Right cardiac atrium (tissue), 5 donors: ENCODE data around the gene TSPAN9. TPM values are rescaled to one million over a fixed set of nuclear protein-coding genes. Genes with fewer than 3 reads are reported as not detected.
A peak's percentile ranks its signal among the peaks of the same experiment; 100 is the strongest.

ENCODE experiments used
- ATAC-seq, 2 donors: fragments of 200-7000 bp; cut with Tn5 transposase; one replicate each; pipeline versions ENCODE4 v1.8.0 to v1.9.1; 2020; ENCODE audit warnings: moderate library complexity in 2 of 2, mild to moderate bottlenecking in 1 of 2
- DNase-seq, 3 donors: peaks; one replicate each; pipeline ENCODE4 v3.0.0-alpha.2; 2020
- H3K27ac ChIP-seq: one replicate; pipeline ENCODE4 v1.5.1; 2013; ENCODE audit warnings: mild to moderate bottlenecking, low read length, control low read depth, moderate library complexity
- H3K27me3 ChIP-seq: one replicate; pipeline ENCODE4 v1.6.1; 2013; ENCODE audit not compliant: control insufficient read depth, insufficient read depth
- H3K4me1 ChIP-seq: one replicate; pipeline ENCODE4 v1.6.1; 2013; ENCODE audit warnings: low read length; ENCODE audit not compliant: control insufficient read depth, insufficient read depth
- H3K4me3 ChIP-seq: one replicate; pipeline ENCODE4 v1.5.1; 2013; ENCODE audit warnings: low read length, control low read depth
- H3K9me3 ChIP-seq: one replicate; pipeline ENCODE4 v1.6.1; 2013; ENCODE audit warnings: low read length; ENCODE audit not compliant: control insufficient read depth
- WGBS: extraction: QIAGEN DNeasy Blood & Tissue Kit; methylation state at CpG from one replicate; pipeline ENCODE4 v1.1.7; 2013; 5-methylcytosine and 5-hydroxymethylcytosine counted together
- intact Hi-C, 4 donors: fragments of 100-400 bp; cut with DNase I; formaldehyde crosslinking; loops; one replicate each; pipeline versions ENCODE4 v1.11.0 to v1.14.0; 2022 to 2023
- polyA plus RNA-seq: library from polyadenylated mRNA; stranded (reverse); fragments of 200-250 nt; gene quantifications from one replicate; pipeline ENCODE4 v1.2.3, GENCODE V29; 2013
- total RNA-seq, 4 donors: library from RNA; stranded (reverse); fragmentation: NEBNext Ultra II Directional; extraction: Animal tissue kit (Norgen Biotek cat#: 25700); gene quantifications; one replicate each; pipeline ENCODE4 v1.2.1, GENCODE V29; 2021
- donor health status: healthy with polysubstance abuse.
- donor health status: DM: no; HTN: yes; CAD: no.
- donor health status: DM: no; HTN: no; CAD: no.
- donor health status: DM: no; HTN: yes; CAD: no; lungs with severe emphysema.
- donor health status: DM: yes; HTN: yes; CAD: no.

TSPAN9 gene
- total and polyA plus RNA-seq, 5 donors: 121 to 184 (median 161) TPM

DNA sequence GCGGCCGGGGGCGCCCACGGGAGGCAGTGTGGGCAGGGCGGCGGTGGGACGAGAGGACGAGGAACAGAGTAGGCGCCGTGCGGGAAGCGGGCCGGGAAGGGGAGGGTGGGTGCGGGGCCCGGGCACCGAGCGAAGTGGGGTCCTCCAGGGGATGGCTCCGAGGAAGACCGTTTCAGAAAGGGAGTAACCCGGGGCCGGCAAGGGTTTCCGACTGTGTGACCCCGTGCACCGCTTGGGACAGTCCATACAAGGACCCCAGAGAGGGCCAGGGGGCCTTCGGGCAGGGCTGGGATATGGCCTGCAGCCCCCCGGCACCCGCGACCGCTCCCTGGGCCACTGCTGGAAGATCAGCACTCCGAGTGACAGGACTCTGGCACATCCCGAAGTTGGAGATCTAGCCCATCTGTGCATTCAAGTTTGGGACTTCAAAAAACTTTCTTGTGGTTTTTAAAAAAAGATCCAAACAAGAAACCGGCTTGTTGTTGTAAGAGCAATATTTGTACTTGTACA lies 448 bp downstream of the TSPAN9 start:
- H3K4me3 ChIP-seq: peak overlapping the region; percentile 75
- H3K27ac ChIP-seq: peak overlapping the region; percentile 85
- DNase-seq (peak; percentile 41 to 80 (median 76)), ATAC-seq (peak; percentile 3 to 7)
- intact Hi-C loops: loop anchor here (5.0 to 10.0 kb wide), 3 partner anchors 45 to 127 kb away; no protein-coding TSS in a partner anchor
- no peaks in the 10 kb centered on the region for H3K9me3 ChIP-seq
- no peaks in the 10 kb centered on the region for H3K27me3 ChIP-seq
- WGBS: 1% methylated on average over 32 of the region's 32 CpGs
- peaks cover 17% of the 10 kb centered on the region for H3K4me1 ChIP-seq

DNA sequence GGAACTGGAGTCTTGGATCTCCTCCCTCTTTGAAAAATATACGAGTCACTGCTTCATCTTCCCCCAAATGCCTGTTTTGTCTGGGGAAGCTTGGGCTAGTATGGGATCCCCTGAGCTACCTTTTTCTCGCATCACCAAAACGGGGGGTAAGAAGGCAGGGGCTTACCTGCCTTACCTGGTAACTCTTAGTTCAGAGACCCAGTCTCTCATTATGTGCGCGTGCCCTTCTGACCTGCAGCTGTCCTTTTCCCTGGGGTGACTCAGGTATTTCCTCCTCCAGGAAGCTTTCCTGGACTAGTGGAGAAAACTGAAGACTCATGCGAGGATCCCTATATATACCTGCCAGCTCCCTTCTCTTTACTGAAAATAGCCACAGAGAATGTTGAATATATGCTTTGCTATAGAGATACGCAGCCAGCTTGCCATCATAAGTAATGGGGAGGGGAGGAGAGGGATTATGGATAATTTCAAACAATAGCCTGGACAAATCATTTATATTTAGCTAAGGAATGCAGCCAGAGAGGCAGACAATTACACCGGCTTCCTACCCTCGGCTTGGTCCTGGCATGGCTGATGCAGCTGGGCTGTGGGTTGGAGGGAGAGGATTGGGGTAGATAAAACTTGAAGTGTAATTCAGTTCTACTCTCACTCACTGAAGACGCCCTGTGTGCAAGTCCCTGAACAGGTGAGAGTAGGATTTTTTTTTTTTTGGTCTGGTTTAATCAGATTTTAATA lies 1.1 kb downstream of the TSPAN9 start:
- Histone ChIP-seq H3K9me3 (no peaks in the 10 kb centered on the region), H3K4me3 (peak overlapping the region; percentile 75), H3K4me1 (peaks cover 19% of the 10 kb centered on the region), H3K27me3 (no peaks in the 10 kb centered on the region), H3K27ac (peak overlapping the region; percentile 68)
- intact Hi-C loops: loop anchor here (5.0 to 10.0 kb wide), 3 partner anchors 44 to 127 kb away; no protein-coding TSS in a partner anchor
- 37% methylated on average over 10 of the region's 10 CpGs for WGBS
- DNase-seq: no peak
- ATAC-seq: no peak

DNA sequence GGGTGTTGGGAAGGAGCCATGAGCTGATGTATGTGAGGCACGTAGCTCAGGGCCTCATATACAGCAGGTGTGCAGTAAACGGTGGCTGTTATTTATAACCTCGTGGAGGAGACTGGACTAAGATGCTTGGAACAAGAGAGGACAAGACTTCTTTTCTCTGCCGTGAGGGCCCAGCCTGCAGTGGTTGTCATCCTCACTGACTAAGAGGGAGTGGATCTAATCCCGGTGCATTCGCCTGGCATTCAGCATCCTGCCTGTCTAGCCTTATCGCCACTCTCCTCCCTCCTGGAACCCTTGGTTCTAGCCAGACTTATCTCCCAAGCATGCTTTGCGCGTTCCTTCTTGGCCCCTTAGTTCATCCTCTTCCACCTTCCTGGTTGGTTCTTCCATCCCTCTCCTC lies 3.9 kb downstream of the TSPAN9 start:
- H3K9me3 ChIP-seq: no peaks in the 10 kb centered on the region
- DNase-seq (no peak), ATAC-seq (no peak)
- 67% methylated on average over 9 of the region's 9 CpGs for WGBS
- no peaks in the 10 kb centered on the region for H3K27me3 ChIP-seq
- intact Hi-C loops: no loop called here
- H3K4me1 ChIP-seq: peaks cover 28% of the 10 kb centered on the region
- H3K4me3 ChIP-seq: no peak overlapping the region
- H3K27ac ChIP-seq: peak overlapping the region; percentile 28

DNA sequence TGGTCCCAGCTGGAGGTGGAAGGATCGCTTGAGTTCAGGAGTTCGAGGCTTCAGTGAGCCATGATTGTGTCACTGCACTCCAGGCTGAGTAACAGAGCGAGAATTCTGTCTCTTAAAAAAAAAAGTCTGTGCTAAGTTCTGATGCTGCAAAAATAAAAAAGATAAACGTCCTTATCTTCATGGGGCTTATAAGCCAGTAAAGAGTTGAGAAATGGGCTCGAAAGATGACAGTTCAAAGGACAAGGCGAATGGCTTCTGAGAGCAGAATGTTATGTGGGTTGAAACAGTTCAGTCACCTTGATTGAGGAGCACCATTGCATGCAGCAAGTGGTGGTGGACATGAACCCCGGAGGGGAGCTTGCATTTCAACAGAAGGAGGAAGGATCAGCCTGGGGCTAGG lies 4.7 kb downstream of the TSPAN9 start:
- Histone ChIP-seq H3K27me3 (no peaks in the 10 kb centered on the region), H3K4me3 (no peak overlapping the region), H3K4me1 (peaks cover 33% of the 10 kb centered on the region), H3K27ac (no peak overlapping the region), H3K9me3 (no peaks in the 10 kb centered on the region)
- intact Hi-C loops: no loop called here
- DNase-seq: no peak
- ATAC-seq: no peak
- 68% methylated on average over 7 of the region's 7 CpGs for WGBS

DNA sequence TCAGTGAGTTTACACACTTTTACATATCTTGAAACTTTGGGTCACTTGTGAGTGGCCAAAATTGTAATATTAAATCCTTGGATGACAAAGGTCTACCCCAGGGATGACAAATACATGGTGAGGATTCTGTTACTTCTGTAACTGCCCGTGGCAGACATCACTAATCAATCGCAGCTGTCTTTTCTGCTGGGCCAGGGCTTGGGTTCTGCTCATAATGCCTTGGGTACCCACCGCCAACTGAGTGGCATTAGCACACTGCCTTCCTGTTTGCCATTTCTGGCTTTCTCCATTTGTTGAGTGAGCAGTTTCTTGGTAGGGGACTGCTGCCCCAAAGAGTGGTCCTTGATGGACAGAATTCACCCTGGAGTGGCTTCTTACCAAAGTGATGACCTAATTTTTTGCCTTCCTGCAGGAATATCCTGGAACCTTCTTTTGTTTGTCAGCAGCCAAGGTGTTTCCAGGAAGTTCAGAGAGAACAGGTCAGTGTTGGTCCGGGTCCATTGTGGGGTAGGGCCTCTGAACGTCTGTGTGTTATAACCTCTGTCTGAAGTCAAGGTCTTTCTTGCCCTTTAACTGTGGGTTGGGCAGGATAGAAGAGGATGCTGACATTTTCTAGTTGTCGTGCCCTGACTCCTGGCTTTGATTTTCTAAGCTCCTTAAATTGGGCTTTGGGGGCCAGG lies 6.2 kb downstream of the TSPAN9 start:
- Histone ChIP-seq H3K4me3 (no peak overlapping the region), H3K27me3 (no peaks in the 10 kb centered on the region), H3K9me3 (no peaks in the 10 kb centered on the region), H3K4me1 (peaks cover 38% of the 10 kb centered on the region), H3K27ac (peak overlapping the region; percentile 14)
- ATAC-seq (no peak), DNase-seq (no peak)
- intact Hi-C loops: no loop called here
- 67% methylated on average over 6 of the region's 6 CpGs for WGBS

DNA sequence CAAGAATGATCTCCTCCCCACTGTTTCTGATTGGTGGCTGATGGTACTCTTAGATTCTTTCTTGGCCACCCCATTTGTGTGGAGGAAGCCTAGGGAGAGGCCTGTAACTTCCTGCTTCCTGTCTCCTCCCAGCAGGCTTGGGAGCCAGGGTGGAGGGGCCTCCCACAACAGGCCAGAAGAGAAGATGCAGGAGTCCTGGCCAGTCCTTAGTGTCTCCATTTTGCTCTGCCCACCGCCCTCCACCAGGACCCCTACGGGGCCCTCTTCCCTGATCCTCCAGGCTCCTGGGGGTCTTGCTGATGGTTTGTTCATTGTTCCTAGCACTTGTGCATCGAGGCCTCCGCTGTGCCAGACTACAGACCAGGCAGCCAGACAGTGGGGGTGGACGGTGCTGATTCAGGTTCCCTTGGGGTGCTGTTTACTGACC lies 6.8 kb downstream of the TSPAN9 start:
- 69% methylated on average over 5 of the region's 5 CpGs for WGBS
- no peaks in the 10 kb centered on the region for H3K9me3 ChIP-seq
- DNase-seq: peak in 2 of 3 donors; percentile 44 to 74
- no peak overlapping the region for H3K4me3 ChIP-seq
- no peaks in the 10 kb centered on the region for H3K27me3 ChIP-seq
- intact Hi-C loops: no loop called here
- H3K27ac ChIP-seq: peak overlapping the region; percentile 56
- H3K4me1 ChIP-seq: peaks cover 38% of the 10 kb centered on the region
- ATAC-seq: peak; percentile 71 to 91

DNA sequence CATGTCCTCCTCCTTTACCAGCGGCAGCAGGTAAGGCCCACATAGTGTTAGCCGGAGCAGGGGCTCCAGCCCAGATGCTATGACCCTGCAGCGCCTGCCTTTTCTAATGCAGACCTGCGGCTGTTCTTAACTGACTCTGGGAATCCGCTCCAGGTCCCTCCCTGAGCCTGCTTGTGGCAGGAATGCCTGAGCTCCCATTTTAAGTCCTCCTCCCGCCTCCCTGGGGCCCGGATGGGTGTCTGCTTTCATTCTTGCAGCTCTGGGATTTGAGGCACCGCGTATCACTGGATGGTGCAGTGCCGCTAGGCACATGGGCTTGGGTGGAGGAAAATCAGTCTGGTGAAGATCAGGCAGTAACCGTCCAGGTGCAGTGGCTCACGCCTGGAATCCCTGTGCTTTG lies 7.6 kb downstream of the TSPAN9 start:
- 74% methylated on average over 12 of the region's 12 CpGs for WGBS
- no peaks in the 10 kb centered on the region for H3K27me3 ChIP-seq
- ATAC-seq (no peak), DNase-seq (peak in 1 of 3 donors; percentile 59)
- intact Hi-C loops: no loop called here
- no peak overlapping the region for H3K4me3 ChIP-seq
- H3K4me1 ChIP-seq: peaks cover 38% of the 10 kb centered on the region
- H3K9me3 ChIP-seq: no peaks in the 10 kb centered on the region
- H3K27ac ChIP-seq: no peak overlapping the region

DNA sequence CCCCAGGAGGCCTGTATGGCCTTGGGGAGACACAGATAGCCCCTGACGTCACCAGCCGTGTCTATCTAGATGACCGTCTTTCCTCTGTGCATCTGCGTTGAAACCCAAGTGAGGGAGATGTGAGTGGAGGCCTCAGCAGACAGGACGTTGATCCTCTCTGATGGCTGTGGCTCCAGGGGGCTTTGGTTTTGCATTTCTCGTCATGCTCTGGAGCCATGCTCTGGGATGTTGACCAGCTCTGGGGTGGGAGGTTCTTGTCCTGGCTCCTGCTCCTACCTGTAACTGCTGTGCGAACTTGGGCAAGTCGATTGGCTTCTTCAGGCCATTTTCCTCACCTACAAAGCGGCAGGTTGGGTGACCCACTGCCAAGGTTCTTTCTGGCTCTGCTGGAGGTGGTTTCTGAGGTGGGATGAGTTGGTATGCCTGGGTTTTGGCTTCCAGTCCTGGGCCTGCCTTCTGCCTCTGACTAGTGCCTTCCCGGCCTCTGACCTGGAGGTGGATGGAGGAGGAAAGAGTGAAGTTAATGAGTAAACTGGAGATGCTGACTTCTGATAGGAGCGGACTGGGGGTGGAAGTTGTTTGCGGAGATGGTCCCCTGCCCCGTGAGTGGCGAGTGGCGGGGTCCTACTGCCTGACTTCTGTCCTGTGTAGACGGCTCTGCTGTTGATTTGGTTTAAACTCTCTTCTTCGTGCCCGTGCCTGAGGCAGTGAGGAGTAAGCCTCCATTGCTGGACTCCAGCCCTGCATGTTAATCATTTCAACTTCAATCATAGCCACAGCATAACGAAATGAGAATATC lies 8.4 kb downstream of the TSPAN9 start:
- Histone ChIP-seq H3K4me1 (peaks cover 38% of the 10 kb centered on the region), H3K4me3 (no peak overlapping the region), H3K27me3 (no peaks in the 10 kb centered on the region), H3K27ac (peak overlapping the region; percentile 37), H3K9me3 (no peaks in the 10 kb centered on the region)
- ATAC-seq (no peak), DNase-seq (no peak)
- intact Hi-C loops: no loop called here
- WGBS: 73% methylated on average over 19 of the region's 19 CpGs

DNA sequence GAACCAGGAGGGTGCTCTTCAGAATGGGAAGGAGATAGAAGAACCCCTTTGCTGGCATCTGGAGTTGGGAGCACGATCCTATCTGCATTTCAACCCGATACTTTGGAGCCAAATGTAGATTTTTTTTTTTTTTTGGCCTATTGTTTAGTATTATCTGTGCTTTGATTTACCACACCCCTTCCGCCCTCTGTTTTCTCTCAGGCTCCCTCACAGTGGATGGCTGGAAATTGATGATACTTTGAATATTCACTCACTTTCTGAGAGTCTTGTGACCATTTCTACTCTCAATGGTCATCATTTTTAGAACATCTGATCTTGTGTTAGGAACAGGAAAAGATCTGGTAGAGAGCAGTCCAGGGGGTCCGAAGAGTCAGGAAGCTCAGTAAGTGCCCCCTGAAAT lies 9.0 kb downstream of the TSPAN9 start:
- Histone ChIP-seq H3K27ac (no peak overlapping the region), H3K9me3 (no peaks in the 10 kb centered on the region), H3K4me3 (no peak overlapping the region), H3K27me3 (no peaks in the 10 kb centered on the region), H3K4me1 (peaks cover 33% of the 10 kb centered on the region)
- WGBS: 62% methylated on average over 4 of the region's 4 CpGs
- intact Hi-C loops: no loop called here
- peak in 1 of 2 donors; percentile 23 for ATAC-seq
- no peak for DNase-seq

DNA sequence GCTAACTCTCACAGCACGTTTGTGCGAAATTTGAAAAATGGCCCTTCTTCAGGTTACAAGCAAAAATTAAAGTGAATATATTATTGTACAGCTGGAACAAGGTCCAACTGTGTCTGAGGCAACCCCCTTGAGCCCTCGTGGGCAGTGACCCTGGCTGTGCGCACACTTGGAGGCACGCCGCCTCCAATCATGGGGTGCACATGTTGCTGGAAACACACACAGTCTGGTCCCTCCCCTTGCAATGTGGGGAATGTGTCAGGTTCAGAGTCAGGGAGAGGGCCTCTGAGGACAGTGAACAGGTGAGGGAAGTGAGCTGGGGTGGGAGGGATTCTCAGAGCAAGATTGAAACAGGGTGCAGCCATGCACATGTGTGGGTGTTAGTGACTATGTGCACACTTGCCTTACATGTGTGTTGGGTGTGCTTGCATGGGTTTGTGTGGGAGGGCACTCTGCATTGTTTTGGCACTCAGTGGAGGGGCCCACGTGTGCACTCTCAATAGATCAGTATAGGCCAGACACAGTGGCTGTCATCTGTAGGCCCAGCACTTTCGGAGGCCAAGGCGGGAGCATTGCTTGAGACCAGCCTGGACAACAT lies 9.6 kb downstream of the TSPAN9 start:
- Histone ChIP-seq H3K9me3 (no peaks in the 10 kb centered on the region), H3K4me1 (peaks cover 37% of the 10 kb centered on the region), H3K27ac (no peak overlapping the region), H3K27me3 (no peaks in the 10 kb centered on the region), H3K4me3 (no peak overlapping the region)
- ATAC-seq (no peak), DNase-seq (no peak)
- intact Hi-C loops: no loop called here
- 86% methylated on average over 9 of the region's 9 CpGs for WGBS
